ENCODE data around the gene GRN. TPM values are rescaled to one million over a fixed set of nuclear protein-coding genes. Genes with fewer than 3 reads are reported as not detected.

The GRN gene
- total RNA-seq, 1 donor from 2014 or later, result 88.7 TPM

- TF ChIP-seq, protein P1, sequence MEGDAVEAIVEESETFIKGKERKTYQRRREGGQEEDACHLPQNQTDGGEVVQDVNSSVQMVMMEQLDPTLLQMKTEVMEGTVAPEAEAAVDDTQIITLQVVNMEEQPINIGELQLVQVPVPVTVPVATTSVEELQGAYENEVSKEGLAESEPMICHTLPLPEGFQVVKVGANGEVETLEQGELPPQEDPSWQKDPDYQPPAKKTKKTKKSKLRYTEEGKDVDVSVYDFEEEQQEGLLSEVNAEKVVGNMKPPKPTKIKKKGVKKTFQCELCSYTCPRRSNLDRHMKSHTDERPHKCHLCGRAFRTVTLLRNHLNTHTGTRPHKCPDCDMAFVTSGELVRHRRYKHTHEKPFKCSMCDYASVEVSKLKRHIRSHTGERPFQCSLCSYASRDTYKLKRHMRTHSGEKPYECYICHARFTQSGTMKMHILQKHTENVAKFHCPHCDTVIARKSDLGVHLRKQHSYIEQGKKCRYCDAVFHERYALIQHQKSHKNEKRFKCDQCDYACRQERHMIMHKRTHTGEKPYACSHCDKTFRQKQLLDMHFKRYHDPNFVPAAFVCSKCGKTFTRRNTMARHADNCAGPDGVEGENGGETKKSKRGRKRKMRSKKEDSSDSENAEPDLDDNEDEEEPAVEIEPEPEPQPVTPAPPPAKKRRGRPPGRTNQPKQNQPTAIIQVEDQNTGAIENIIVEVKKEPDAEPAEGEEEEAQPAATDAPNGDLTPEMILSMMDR (IDR thresholded peaks at IDR 0.05; ENCODE audit: partially characterized antibody, unreplicated experiment), result no peak
- Mint-ChIP-seq H3K36me3 (ENCODE audit: unreplicated experiment) (no peaks in the 10 kb centered on the region), H3K4me1 (ENCODE audit: low read depth, unreplicated experiment) (peaks cover 25% of the 10 kb centered on the region), H3K27me3 (ENCODE audit: unreplicated experiment) (peaks cover 14% of the 10 kb centered on the region), H3K27ac (ENCODE audit: unreplicated experiment) (peak overlapping the region; percentile 64), H3K9me3 (ENCODE audit: unreplicated experiment) (peaks cover 11% of the 10 kb centered on the region), H3K4me3 (ENCODE audit: unreplicated experiment) (no peak overlapping the region)
- DNase-seq, result no peak
These were observed 10.6 kb downstream of the GRN start for GRCh38 chr17:44355642-44356099.

- Mint-ChIP-seq H3K27me3 (ENCODE audit: unreplicated experiment) (peaks cover 14% of the 10 kb centered on the region), H3K4me1 (ENCODE audit: low read depth, unreplicated experiment) (peaks cover 31% of the 10 kb centered on the region), H3K27ac (ENCODE audit: unreplicated experiment) (no peak overlapping the region), H3K4me3 (ENCODE audit: unreplicated experiment) (no peak overlapping the region), H3K36me3 (ENCODE audit: unreplicated experiment) (no peaks in the 10 kb centered on the region), H3K9me3 (ENCODE audit: unreplicated experiment) (peaks cover 11% of the 10 kb centered on the region)
- no peak for DNase-seq
- TF ChIP-seq, protein P1 (IDR thresholded peaks at IDR 0.05; ENCODE audit: partially characterized antibody, unreplicated experiment), result no peak
These were observed 11.1 kb downstream of the GRN start for GRCh38 chr17:44356241-44356640.

- peaks cover 5% of the 10 kb centered on the region for H3K9me3 Mint-ChIP-seq (ENCODE audit: unreplicated experiment)
- TF ChIP-seq, protein P1 (IDR thresholded peaks at IDR 0.05; ENCODE audit: partially characterized antibody, unreplicated experiment), result no peak
- no peak for DNase-seq
- peaks cover 33% of the 10 kb centered on the region for H3K4me1 Mint-ChIP-seq (ENCODE audit: low read depth, unreplicated experiment)
- no peak overlapping the region for H3K27ac Mint-ChIP-seq (ENCODE audit: unreplicated experiment)
- peaks cover 11% of the 10 kb centered on the region for H3K27me3 Mint-ChIP-seq (ENCODE audit: unreplicated experiment)
- no peaks in the 10 kb centered on the region for H3K36me3 Mint-ChIP-seq (ENCODE audit: unreplicated experiment)
- H3K4me3 Mint-ChIP-seq (ENCODE audit: unreplicated experiment), result no peak overlapping the region
These were observed 13.0 kb downstream of the GRN start for GRCh38 chr17:44358066-44358465.

DNA sequence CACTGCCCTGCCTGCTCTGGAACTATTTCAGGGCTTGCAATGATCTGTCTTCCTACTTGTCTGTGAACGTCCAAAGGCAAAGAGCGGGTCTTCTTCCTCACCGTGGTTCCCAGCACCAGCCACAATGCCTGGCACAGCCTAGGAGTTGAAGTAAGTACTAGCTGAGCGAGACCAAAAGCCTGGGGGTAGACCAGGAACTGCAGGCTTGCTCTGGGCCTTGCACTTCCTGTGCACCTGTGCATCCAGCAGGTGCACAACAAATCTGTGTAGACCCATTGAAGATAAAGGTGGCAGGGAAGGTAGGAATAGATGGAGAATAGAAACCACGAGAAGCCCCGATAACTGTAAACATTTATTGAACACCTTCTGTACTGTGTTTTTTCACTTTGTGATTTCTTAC is 13.9 kb downstream of the GRN start:
- DNase-seq, result no peak
- peak overlapping the region; percentile 59 for H3K27ac Mint-ChIP-seq (ENCODE audit: unreplicated experiment)
- H3K4me3 Mint-ChIP-seq (ENCODE audit: unreplicated experiment), result peak overlapping the region; percentile 62
- peaks cover 5% of the 10 kb centered on the region for H3K9me3 Mint-ChIP-seq (ENCODE audit: unreplicated experiment)
- peaks cover 9% of the 10 kb centered on the region for H3K27me3 Mint-ChIP-seq (ENCODE audit: unreplicated experiment)
- peaks cover 31% of the 10 kb centered on the region for H3K4me1 Mint-ChIP-seq (ENCODE audit: low read depth, unreplicated experiment)
- TF ChIP-seq, protein P1 (IDR thresholded peaks at IDR 0.05; ENCODE audit: partially characterized antibody, unreplicated experiment), result no peak
- no peaks in the 10 kb centered on the region for H3K36me3 Mint-ChIP-seq (ENCODE audit: unreplicated experiment)

DNA sequence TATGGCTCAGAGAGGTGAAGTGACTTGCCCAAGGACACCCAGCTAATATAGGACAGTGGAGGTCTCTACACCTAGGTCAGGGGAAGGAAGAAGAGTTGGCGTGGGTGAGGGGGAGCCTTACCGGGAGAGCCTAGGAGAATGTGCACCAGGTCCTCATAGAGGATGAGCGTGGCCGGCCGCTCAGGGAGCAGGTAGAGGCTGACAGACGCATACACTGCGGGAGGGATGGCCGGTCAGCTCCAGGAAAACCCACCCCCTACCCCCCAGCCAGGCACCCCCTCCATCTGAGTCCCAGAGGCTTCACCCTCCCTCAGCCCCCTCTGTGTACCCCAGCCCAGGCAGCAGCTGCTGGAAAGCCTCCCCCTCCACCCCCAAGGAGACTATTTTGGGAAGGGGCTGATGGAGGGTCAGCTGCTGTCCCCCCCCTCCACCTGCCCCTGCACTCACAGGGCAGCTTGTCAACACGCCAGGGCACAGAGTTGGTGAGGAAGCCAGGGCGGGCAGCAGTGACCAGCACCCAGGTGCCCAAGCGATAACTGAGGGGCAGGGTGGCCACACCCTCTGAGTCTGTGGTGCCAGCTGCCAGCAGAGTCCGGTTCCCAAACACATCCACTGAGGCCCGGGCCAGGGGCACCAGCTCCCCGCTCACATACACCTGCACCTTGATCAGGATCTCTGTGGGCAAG is 14.5 kb downstream of the GRN start:
- peak overlapping the region; percentile 74 for H3K4me3 Mint-ChIP-seq (ENCODE audit: unreplicated experiment)
- no peak for DNase-seq
- TF ChIP-seq, protein P1 (IDR thresholded peaks at IDR 0.05; ENCODE audit: partially characterized antibody, unreplicated experiment), result no peak
- peaks cover 12% of the 10 kb centered on the region for H3K27me3 Mint-ChIP-seq (ENCODE audit: unreplicated experiment)
- peak overlapping the region; percentile 59 for H3K27ac Mint-ChIP-seq (ENCODE audit: unreplicated experiment)
- no peaks in the 10 kb centered on the region for H3K36me3 Mint-ChIP-seq (ENCODE audit: unreplicated experiment)
- H3K9me3 Mint-ChIP-seq (ENCODE audit: unreplicated experiment), result peaks cover 8% of the 10 kb centered on the region
- peaks cover 31% of the 10 kb centered on the region for H3K4me1 Mint-ChIP-seq (ENCODE audit: low read depth, unreplicated experiment)
